ENCODE measurements around the gene DDX4. TPM values are rescaled to one million over a fixed set of nuclear protein-coding genes. Genes with fewer than 3 reads are reported as not detected.

DDX4 gene
- total and polyA plus RNA-seq, 7 donors: 0.33 TPM; not detected in 6

DNA sequence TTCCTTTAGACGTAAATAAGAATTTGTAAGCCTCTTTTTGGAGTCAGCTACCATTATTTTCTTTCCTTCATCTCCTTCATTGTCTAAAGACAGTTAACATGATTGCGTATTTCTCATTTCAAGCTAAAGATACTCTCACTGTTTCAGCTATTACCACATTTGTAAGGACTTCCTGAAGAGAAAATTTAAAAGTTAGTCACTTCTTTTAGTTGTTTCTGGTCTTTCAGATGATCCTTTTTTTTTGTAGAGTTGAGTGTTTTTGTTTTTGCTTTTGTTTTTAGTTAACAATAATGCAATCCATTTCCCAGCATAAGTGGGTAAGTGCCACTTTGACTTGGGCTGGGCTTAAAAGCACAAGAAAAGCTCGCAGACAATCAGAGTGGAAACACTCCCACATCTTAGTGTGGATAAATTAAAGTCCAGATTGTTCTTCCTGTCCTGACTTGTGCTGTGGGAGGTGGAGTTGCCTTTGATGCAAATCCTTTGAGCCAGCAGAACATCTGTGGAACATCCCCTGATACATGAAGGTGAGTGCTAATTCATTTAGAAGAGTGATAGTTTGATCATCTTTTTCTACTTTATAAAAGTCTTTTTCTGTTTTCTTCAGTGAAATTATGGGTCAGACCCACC is 115.3 kb downstream of the DDX4 start:
- Histone ChIP-seq H3K4me1 (no peaks in the 10 kb centered on the region), H3K4me3 (no peak overlapping the region), H3K27me3 (no peaks in the 10 kb centered on the region), H3K27ac (no peak overlapping the region), H3K36me3 (no peaks in the 10 kb centered on the region), H3K9me3 (no peaks in the 10 kb centered on the region)
- no peak for DNase-seq
- intact Hi-C loops (cut with DNase I): no loop called here
- no peak for TF ChIP-seq EP300 (IDR thresholded peaks at IDR 0.05)
- TF ChIP-seq, protein P1, sequence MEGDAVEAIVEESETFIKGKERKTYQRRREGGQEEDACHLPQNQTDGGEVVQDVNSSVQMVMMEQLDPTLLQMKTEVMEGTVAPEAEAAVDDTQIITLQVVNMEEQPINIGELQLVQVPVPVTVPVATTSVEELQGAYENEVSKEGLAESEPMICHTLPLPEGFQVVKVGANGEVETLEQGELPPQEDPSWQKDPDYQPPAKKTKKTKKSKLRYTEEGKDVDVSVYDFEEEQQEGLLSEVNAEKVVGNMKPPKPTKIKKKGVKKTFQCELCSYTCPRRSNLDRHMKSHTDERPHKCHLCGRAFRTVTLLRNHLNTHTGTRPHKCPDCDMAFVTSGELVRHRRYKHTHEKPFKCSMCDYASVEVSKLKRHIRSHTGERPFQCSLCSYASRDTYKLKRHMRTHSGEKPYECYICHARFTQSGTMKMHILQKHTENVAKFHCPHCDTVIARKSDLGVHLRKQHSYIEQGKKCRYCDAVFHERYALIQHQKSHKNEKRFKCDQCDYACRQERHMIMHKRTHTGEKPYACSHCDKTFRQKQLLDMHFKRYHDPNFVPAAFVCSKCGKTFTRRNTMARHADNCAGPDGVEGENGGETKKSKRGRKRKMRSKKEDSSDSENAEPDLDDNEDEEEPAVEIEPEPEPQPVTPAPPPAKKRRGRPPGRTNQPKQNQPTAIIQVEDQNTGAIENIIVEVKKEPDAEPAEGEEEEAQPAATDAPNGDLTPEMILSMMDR (IDR thresholded peaks at IDR 0.05): no peak
- 66 to 76% methylated on average over 3 of the region's 3 CpGs for WGBS, 2 donors

DNA sequence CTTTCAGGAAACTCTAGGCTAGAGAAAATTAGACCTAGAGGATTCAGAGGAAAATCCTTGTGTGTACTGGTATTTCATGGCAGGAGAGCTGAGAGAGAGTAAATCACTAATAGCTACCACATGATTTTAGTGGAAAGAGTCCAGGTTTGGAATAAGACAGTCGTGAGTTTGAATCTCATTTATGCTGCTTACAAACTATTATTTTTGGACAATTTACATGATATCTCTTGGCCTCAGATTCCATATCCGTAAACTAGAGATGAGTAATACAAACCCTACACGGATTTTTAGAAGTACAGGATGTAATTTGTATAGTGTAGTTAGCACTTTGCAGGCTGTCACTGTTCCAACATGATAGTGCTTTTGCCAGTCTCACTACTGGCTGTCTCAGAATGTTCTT is 116.0 kb downstream of the DDX4 start:
- Histone ChIP-seq H3K4me1 (no peaks in the 10 kb centered on the region), H3K4me3 (no peak overlapping the region), H3K9me3 (no peaks in the 10 kb centered on the region), H3K36me3 (no peaks in the 10 kb centered on the region), H3K27me3 (no peaks in the 10 kb centered on the region), H3K27ac (no peak overlapping the region)
- DNase-seq: no peak
- intact Hi-C loops (cut with DNase I): no loop called here
- 57 to 66% methylated on average over 3 of the region's 3 CpGs for WGBS, 2 donors
- TF ChIP-seq, protein P1 (IDR thresholded peaks at IDR 0.05): no peak
- no peak for TF ChIP-seq EP300 (IDR thresholded peaks at IDR 0.05)
- no peak for TF ChIP-seq POLR2A (IDR thresholded peaks at IDR 0.05)
- TF ChIP-seq POLR2AphosphoS5 (IDR thresholded peaks at IDR 0.05): no peak

GRCh38 chr5:55855509-55855908 is 117.6 kb downstream of the DDX4 start:
- Histone ChIP-seq H3K4me1 (no peaks in the 10 kb centered on the region), H3K36me3 (no peaks in the 10 kb centered on the region), H3K9me3 (no peaks in the 10 kb centered on the region), H3K27me3 (no peaks in the 10 kb centered on the region), H3K4me3 (no peak overlapping the region), H3K27ac (no peak overlapping the region)
- WGBS, 2 donors: 57% methylated on average over 5 of the region's 5 CpGs
- TF ChIP-seq, protein P1 (IDR thresholded peaks at IDR 0.05): no peak
- TF ChIP-seq POLR2A (IDR thresholded peaks at IDR 0.05) (no peak), EP300 (IDR thresholded peaks at IDR 0.05) (no peak), POLR2AphosphoS5 (IDR thresholded peaks at IDR 0.05) (no peak)
- DNase-seq: no peak
- intact Hi-C loops (cut with DNase I): no loop called here

GRCh38 chr5:55856516-55857246 is 118.8 kb downstream of the DDX4 start:
- 57 to 85% methylated on average over 5 of the region's 5 CpGs for WGBS, 2 donors
- H3K9me3 ChIP-seq: no peaks in the 10 kb centered on the region
- no peak for TF ChIP-seq EP300 (IDR thresholded peaks at IDR 0.05)
- TF ChIP-seq, protein P1 (IDR thresholded peaks at IDR 0.05): no peak
- no peak for TF ChIP-seq POLR2AphosphoS5 (IDR thresholded peaks at IDR 0.05)
- TF ChIP-seq POLR2A (IDR thresholded peaks at IDR 0.05): no peak
- no peak overlapping the region for H3K4me3 ChIP-seq
- H3K4me1 ChIP-seq: no peaks in the 10 kb centered on the region
- H3K27me3 ChIP-seq: no peaks in the 10 kb centered on the region
- no peak overlapping the region for H3K27ac ChIP-seq
- no peaks in the 10 kb centered on the region for H3K36me3 ChIP-seq
- no peak for DNase-seq
- intact Hi-C loops (cut with DNase I): no loop called here
